ENCODE results near the gene ARHGAP8.

- no peak for TF ChIP-seq CTCF (IDR thresholded peaks at IDR 0.05)
- no peak for TF ChIP-seq POLR2A (IDR thresholded peaks at IDR 0.05)
Measured at GRCh38 chr22:44736581-44737405, 15.6 kb upstream of the ARHGAP8 start.
